ENCODE measurements around the gene MFSD8. TPM values are rescaled to one million over a fixed set of nuclear protein-coding genes. Genes with fewer than 3 reads are reported as not detected.

MFSD8 gene
- total and polyA plus RNA-seq, 2 of the 8 experiments (the other 6 are each of a cell fraction or from before 2014, with no cell fraction given): 9.2 to 15.8 TPM

- H3K27me3 ChIP-seq (replicated peaks in 1 of 4; ENCODE audit: control insufficient read depth in 3 of 4, extremely low read depth in 1 of 4, insufficient read depth in 3 of 4, low read length in 3 of 4): no peaks in the 10 kb centered on the region
- H3K23me2 ChIP-seq (ENCODE audit: low read depth, low read length): no peaks in the 10 kb centered on the region
- no peak overlapping the region for H4K8ac ChIP-seq (ENCODE audit: extremely low read depth, insufficient read depth, low read length)
- WGBS, 2 experiments (ENCODE audit: extremely low coverage in 1 of 2, insufficient coverage in 1 of 2, insufficient read length in 1 of 2, insufficient replicate concordance in 2 of 2, low coverage in 1 of 2, low lambda C conversion rate in 2 of 2, missing lambda C conversion rate in 1 of 2): 89% methylated on average over 2 of the region's 2 CpGs; no CpG with 5 or more reads in 1 of the 2 experiments
- no peak overlapping the region for H3K4me3 ChIP-seq (ENCODE audit: extremely low read depth in 1 of 4, insufficient read depth in 2 of 4, low read depth in 3 of 4, low read length in 4 of 4)
- H3K9me3 ChIP-seq (ENCODE audit: insufficient read depth in 2 of 2, low read depth in 1 of 2, low read length in 1 of 2): no peaks in the 10 kb centered on the region
- peaks cover 0 to 8% (median 4%) of the 10 kb centered on the region in 4 experiments; a peak in 4 of 8 replicates for H3K36me3 ChIP-seq (ENCODE audit: control insufficient read depth in 2 of 4, insufficient read depth in 4 of 4, low read length in 3 of 4)
- H3K18ac ChIP-seq (ENCODE audit: extremely low read depth, low read length): no peak overlapping the region
- ChIA-PET POLR2A (ENCODE audit: partially characterized antibody) (interaction anchor here (1.5 kb wide), 1 partner anchor 28 kb away, joined by 6 read pairs; the partner anchor contains the start of genes ABHD18 and MFSD8), CTCF (ENCODE audit: partially characterized antibody) (no interaction called here)
- no peak for FAIRE-seq
- H3K56ac ChIP-seq (replicated peaks; ENCODE audit: insufficient read length, low read depth, low read length): no peak overlapping the region
- no peak overlapping the region for H2BK12ac ChIP-seq (ENCODE audit: low read depth, low read length)
- H4K91ac ChIP-seq (replicated peaks; ENCODE audit: insufficient read length, low read length): no peak overlapping the region
- no peak for TF ChIP-seq USF2 (IDR thresholded peaks at IDR 0.05; ENCODE audit: low read length)
- no peak overlapping the region for H2AK5ac ChIP-seq (ENCODE audit: low read depth, low read length)
- no peak overlapping the region for H3K9ac ChIP-seq (replicated peaks in 1 of 4; ENCODE audit: extremely low read depth in 1 of 4, low read depth in 3 of 4, low read length in 3 of 4)
- H3K23ac ChIP-seq (ENCODE audit: insufficient read length): no peak overlapping the region
- H3K4me1 ChIP-seq (replicated peaks in 1 of 4; ENCODE audit: control insufficient read depth in 3 of 4, insufficient read depth in 4 of 4, low read length in 3 of 4): no peaks in the 10 kb centered on the region
- no peak overlapping the region for H4K5ac ChIP-seq (ENCODE audit: insufficient read length, low read depth, low read length)
- no peak overlapping the region for H2BK20ac ChIP-seq (ENCODE audit: low read length)
- no peak for DNase-seq (ENCODE audit: low read depth in 1 of 2, low spot score in 2 of 2)
- no peak overlapping the region for H3K4me2 ChIP-seq (ENCODE audit: insufficient read depth in 1 of 2, low read depth in 2 of 2, low read length in 2 of 2)
- no peaks in the 10 kb centered on the region for H3K79me1 ChIP-seq (ENCODE audit: low read depth, low read length)
- H2BK15ac ChIP-seq (ENCODE audit: low read length): no peak overlapping the region
- H2BK120ac ChIP-seq (replicated peaks; ENCODE audit: low read depth, low read length): no peak overlapping the region
- H3K14ac ChIP-seq (ENCODE audit: insufficient read length): no peak overlapping the region
- H3K4ac ChIP-seq (replicated peaks; ENCODE audit: insufficient read length, low read depth, low read length): no peak overlapping the region
- no peaks in the 10 kb centered on the region for H4K20me1 ChIP-seq (replicated peaks in 1 of 2; ENCODE audit: control insufficient read depth in 1 of 2, insufficient read depth in 2 of 2, low read length in 2 of 2)
- H3K27ac ChIP-seq (ENCODE audit: low read depth, low read length): no peak overlapping the region
- H2AFZ ChIP-seq (ENCODE audit: low read length): no peak overlapping the region
- no peak overlapping the region for H2BK5ac ChIP-seq (ENCODE audit: low read depth, low read length)
- H3K79me2 ChIP-seq (ENCODE audit: control insufficient read depth in 1 of 2, insufficient read depth in 2 of 2, low read length in 2 of 2): no peaks in the 10 kb centered on the region
Measured at GRCh38 chr4:127993151-127993550, 28.2 kb upstream of the MFSD8 start.

Data from H1 (cell line).